ENCODE results near the gene CEACAM21.

Gene CEACAM21

DNA sequence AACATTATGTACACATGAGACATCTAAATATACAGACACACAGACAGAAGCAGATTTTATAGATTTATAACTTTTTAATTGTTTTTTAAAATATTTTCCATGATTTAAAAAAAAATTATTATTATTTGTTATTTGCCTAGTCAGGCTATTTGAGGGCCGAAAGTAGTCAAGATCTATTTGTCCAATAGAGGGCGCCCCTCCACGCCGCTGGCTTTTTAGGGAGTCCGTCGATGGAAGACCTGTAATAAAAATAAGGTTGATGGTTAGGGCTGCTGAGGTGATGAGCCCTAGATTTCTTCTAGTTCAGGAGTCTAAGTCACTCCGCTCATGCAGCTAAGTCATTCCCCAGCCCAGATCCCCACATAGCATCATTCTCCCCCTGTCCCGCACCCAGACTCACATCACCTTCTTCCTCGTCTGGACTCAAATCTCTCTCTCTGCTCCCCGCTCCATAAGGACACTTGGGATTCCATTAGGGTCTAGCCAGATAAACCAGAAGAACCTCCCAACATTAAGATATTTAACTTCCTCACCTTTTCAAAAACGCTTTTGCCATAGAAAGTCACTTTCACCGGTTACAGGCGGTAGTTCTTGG, 33.9 kb upstream of the CEACAM21 start:
- peak; percentile 43 for TF ChIP-seq CTCF (conservative IDR thresholded peaks at IDR 0.05; ENCODE audit: low read depth)
- ChIA-PET CTCF (interaction anchor here (0.7 to 1.0 kb wide), 3 partner anchors 46 to 211 kb away, joined by 3 to 10 read pairs (median 7); no protein-coding TSS in a partner anchor), POLR2A (ENCODE audit: low non-redundant PET) (no interaction called here)
- no peak overlapping the region for H3K27ac ChIP-seq
- DNase-seq (ENCODE audit: low spot score): no peak

GRCh38 chr19:41542622-41543021, 33.3 kb upstream of the CEACAM21 start:
- H3K27ac ChIP-seq: no peak overlapping the region
- ChIA-PET POLR2A (ENCODE audit: low non-redundant PET) (no interaction called here), CTCF (interaction anchor here (0.7 to 1.0 kb wide), 3 partner anchors 46 to 210 kb away, joined by 3 to 10 read pairs (median 7); no protein-coding TSS in a partner anchor)
- TF ChIP-seq CTCF (conservative IDR thresholded peaks at IDR 0.05; ENCODE audit: low read depth): no peak
- DNase-seq (ENCODE audit: low spot score): no peak

DNA sequence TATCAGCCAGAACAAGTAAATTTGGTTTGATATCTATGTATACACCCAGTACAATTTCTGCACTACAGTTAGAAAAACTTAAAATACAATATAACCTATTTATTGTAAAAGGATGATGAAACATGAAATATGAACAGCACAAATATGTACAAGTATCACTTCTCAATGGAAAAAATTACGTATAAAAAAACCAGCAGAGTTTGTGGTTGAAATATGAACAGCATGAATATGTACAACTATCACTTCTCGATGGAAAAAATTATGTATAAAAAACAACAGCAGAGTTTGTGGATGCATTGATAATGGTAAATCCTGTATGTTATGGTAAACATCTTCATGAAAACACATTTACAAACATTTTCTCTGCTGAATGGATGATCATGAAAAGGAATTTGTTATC, 32.4 kb upstream of the CEACAM21 start:
- H3K27ac ChIP-seq: no peak overlapping the region
- CTCF ChIA-PET: no interaction called here

GRCh38 chr19:41545547-41545946, 30.4 kb upstream of the CEACAM21 start:
- POLR2A ChIA-PET (ENCODE audit: low non-redundant PET): no interaction called here
- CTCF ChIA-PET: no interaction called here

More for the DNA sequence above, 32.4 kb upstream of the CEACAM21 start:
- no peak for TF ChIP-seq CTCF (conservative IDR thresholded peaks at IDR 0.05; ENCODE audit: low read depth)
- no peak for DNase-seq (ENCODE audit: low spot score)
- POLR2A ChIA-PET (ENCODE audit: low non-redundant PET): no interaction called here

GRCh38 chr19:41546386-41546789, 29.6 kb upstream of the CEACAM21 start:
- no peak for DNase-seq (ENCODE audit: low spot score)
- ChIA-PET POLR2A (ENCODE audit: low non-redundant PET) (no interaction called here), CTCF (interaction anchor here (0.6 kb wide), 2 partner anchors 91 to 97 kb away, joined by 3 to 5 read pairs; no protein-coding TSS in a partner anchor)
- H3K27ac ChIP-seq: no peak overlapping the region
- no peak for TF ChIP-seq CTCF (conservative IDR thresholded peaks at IDR 0.05; ENCODE audit: low read depth)

More at GRCh38 chr19:41545547-41545946, 30.4 kb upstream of the CEACAM21 start:
- no peak overlapping the region for H3K27ac ChIP-seq
- DNase-seq (ENCODE audit: low spot score): no peak
- no peak for TF ChIP-seq CTCF (conservative IDR thresholded peaks at IDR 0.05; ENCODE audit: low read depth)

DNA sequence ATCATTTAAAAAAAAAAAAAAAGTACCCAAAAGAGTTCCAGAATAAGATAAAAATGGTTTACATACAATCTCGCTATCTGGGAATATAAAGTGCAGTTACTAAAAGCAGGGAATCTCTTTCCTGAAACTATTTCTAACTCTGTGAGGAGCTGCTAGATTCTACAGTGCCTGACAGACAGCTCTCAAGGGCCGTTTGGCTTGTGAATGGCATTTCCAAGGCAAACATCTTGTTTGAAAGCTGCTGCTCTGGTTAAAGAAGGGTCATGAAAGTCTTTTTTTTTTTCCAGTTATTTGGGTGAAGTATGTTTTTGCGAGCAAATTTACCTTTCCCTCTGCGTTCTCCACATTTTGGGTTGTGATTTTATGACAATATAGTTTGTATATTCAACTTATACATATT, 29.0 kb upstream of the CEACAM21 start:
- ChIA-PET POLR2A (ENCODE audit: low non-redundant PET) (no interaction called here), CTCF (interaction anchor here (0.6 to 0.8 kb wide), 2 partner anchors 17 to 92 kb away, joined by 5 to 7 read pairs; no protein-coding TSS in a partner anchor)
- DNase-seq (ENCODE audit: low spot score): no peak
- no peak overlapping the region for H3K27ac ChIP-seq
- TF ChIP-seq CTCF (conservative IDR thresholded peaks at IDR 0.05; ENCODE audit: low read depth): no peak

Data from RWPE1 (cell line).